ENCODE measurements around the gene CHRNB2.

CHRNB2 gene

GRCh38 chr1:154614247-154614646 is 46.7 kb downstream of the CHRNB2 start:
- no peak for DNase-seq

- DNase-seq: no peak
These were observed 47.3 kb downstream of the CHRNB2 start for GRCh38 chr1:154614901-154615300.

GRCh38 chr1:154615411-154615810 is 47.8 kb downstream of the CHRNB2 start:
- DNase-seq: no peak

- DNase-seq: no peak
These were observed 49.2 kb downstream of the CHRNB2 start for GRCh38 chr1:154616659-154617345.

- no peak for DNase-seq
These were observed 51.8 kb downstream of the CHRNB2 start for GRCh38 chr1:154619181-154619948.

GRCh38 chr1:154620751-154621150 is 53.2 kb downstream of the CHRNB2 start:
- DNase-seq: no peak

- DNase-seq: no peak
These were observed 54.3 kb downstream of the CHRNB2 start for GRCh38 chr1:154621875-154622274.

GRCh38 chr1:154622503-154623039 is 55.0 kb downstream of the CHRNB2 start:
- DNase-seq: no peak

GRCh38 chr1:154623358-154623757 is 55.8 kb downstream of the CHRNB2 start:
- no peak for DNase-seq

- DNase-seq: no peak
These were observed 57.4 kb downstream of the CHRNB2 start for GRCh38 chr1:154624746-154625643.

- DNase-seq: no peak
These were observed 59.1 kb downstream of the CHRNB2 start for GRCh38 chr1:154626456-154627256.

GRCh38 chr1:154627257-154628120 is 59.9 kb downstream of the CHRNB2 start:
- DNase-seq: peak; percentile 74

GRCh38 chr1:154628121-154628405 is 60.5 kb downstream of the CHRNB2 start:
- no peak for DNase-seq

- no peak for DNase-seq
These were observed 61.6 kb downstream of the CHRNB2 start for GRCh38 chr1:154629061-154629674.
